ENCODE results near the gene BRPF3.

GRCh38 chr6:36273802-36274514 is 77.4 kb downstream of the BRPF3 start:
- TF ChIP-seq TAF1 (IDR thresholded peaks at IDR 0.05; ENCODE audit: low read depth) (no peak), CTCF (IDR thresholded peaks at IDR 0.05; ENCODE audit: poor library complexity, severe bottlenecking) (no peak), SMC3 (conservative IDR thresholded peaks at IDR 0.05; ENCODE audit: poor library complexity) (no peak), RAD21 (conservative IDR thresholded peaks at IDR 0.05) (no peak), EZH2 (IDR thresholded peaks at IDR 0.05; ENCODE audit: borderline replicate concordance, insufficient read depth, low read length, poor library complexity, severe bottlenecking) (no peak), EP300 (conservative IDR thresholded peaks at IDR 0.05; ENCODE audit: poor library complexity, severe bottlenecking) (no peak), REST (IDR thresholded peaks at IDR 0.05; ENCODE audit: borderline replicate concordance) (no peak)
